Left kidney (tissue), 2 donors: ENCODE measurements around the gene GNAQ. TPM values are rescaled to one million over a fixed set of nuclear protein-coding genes. Genes with fewer than 3 reads are reported as not detected.

Experiments
- DNase-seq: peaks from one replicate; pipeline ENCODE4 v3.0.0-alpha.2; 2013
- polyA plus RNA-seq: library from polyadenylated mRNA; unstranded; fragments of 120-200 nt; gene quantifications from one replicate; pipeline ENCODE4 v1.2.1, GENCODE V29; 2013; ENCODE audit not compliant: insufficient read length

GNAQ gene
- polyA plus RNA-seq, 1 donor, result 66.5 TPM

DNA sequence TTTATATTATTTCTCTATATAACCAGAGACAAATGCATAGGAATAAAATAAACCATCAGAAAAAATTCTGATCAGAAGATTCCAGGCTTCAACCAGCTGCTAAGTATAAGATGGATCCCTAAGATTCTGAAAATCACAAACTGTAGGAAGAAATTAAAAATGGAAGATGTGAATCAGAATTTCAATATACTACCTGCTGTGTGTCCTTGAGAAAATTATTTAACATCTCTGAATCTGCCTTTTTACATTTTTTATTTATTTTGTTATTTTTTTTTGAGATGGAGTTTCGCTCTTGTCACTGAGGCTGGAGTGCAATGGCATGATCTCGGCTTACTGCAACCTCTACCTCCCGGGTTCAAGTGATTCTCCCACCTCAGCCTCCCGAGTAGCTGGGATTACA is 187.2 kb downstream of the GNAQ start:
- no peak for DNase-seq

DNA sequence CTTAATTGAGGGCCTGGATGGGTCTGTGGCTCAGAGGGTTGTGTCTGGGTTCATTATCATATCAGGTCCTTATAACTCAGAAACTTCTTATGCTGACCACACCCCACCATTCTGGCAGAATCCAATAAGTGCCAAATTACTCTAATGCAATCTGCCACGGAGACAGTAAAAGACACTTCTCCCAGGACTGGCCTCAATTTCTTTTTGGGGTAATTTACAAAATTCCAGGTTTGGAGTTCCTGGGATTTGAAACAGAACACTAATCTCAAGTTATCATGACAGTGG is 187.8 kb downstream of the GNAQ start:
- no peak for DNase-seq

- DNase-seq, result no peak
Observed at GRCh38 chr9:77843076-77843870, 188.3 kb downstream of the GNAQ start.

GRCh38 chr9:77841739-77842386 is 189.7 kb downstream of the GNAQ start:
- DNase-seq, result no peak

- no peak for DNase-seq
Observed at GRCh38 chr9:77839459-77840140, 192.0 kb downstream of the GNAQ start.

DNA sequence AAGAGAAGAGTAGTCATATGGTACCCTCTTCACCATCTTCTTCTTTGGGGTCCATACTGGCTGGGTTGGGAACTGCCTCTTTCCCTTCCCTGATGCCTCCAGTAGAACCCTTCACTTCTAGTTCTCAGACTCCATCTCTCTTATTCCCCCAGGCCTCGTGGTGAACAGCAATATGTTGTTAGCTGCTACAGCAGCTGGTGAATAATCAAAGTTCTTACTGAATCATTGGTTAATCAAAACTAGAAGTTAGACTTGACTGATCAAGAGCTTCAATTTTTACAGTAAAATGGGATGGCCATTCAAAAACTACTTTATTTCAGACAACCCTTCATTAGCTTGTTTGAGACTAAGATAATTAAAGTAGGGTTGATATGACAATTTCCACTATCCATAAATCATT is 192.6 kb downstream of the GNAQ start:
- DNase-seq, result no peak

DNA sequence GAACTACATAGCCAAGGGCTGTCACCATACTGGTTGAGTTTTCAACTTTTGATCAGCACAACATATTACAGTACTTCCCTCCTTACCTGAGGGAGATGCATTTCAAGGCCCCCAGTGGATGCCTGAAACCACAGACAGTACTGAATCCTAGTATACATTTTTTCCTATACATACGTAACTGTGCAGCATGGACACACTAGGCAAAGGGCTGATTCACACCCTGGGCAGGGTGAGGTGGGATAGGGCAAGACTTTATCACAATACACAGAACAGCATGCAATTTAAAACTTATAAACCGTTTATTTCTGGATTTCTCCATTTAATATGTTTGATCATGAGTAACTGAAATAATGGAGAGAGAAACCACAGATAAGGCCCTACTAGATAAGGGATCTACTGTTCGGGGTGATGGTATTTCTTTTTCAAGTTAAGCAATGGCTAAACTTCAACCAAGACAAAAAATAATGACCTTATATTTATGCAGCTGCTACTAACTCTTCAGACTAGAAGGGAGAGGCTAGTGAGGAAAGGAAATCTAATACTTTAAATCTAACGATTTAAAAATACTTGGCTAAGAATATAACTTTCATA is 196.6 kb downstream of the GNAQ start:
- DNase-seq, result no peak

GRCh38 chr9:77833561-77834429 is 197.8 kb downstream of the GNAQ start:
- no peak for DNase-seq

DNA sequence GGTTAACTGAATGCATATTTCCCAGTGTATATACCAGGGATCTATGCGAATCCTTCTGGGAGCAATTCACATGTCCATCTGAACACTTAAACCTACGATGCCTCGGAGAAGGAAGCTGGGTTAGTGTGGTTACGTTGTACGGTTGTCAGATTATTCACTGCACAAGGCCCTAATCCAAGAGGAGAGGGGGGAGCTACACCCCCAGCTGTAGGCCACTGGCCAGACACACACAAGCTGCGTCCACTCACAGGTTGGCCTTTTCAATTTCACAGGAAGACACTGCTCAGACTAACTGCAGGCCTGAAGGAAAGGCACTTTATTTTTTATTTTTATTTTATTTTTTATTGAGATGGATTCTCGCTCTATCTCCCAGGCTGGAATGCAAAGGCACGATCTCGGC is 199.0 kb downstream of the GNAQ start:
- no peak for DNase-seq

DNA sequence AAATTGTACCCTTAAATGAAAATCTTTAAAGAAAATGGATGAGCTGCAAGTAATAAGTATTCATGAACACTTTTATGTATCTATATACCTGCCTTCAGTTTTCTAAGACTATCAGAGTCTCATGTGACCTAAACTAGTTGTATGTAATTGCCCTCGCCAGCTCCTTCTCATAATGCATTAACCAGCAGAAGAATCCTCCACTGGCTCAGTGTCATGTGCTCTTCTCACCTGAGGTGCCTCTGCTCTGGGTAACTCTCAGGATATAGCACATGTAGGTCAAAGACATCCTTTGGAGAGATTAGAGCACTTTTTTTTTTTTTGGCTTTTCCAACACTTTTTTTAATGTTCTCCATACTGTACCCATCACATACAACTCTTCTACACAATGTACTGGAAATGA is 199.8 kb downstream of the GNAQ start:
- no peak for DNase-seq

GRCh38 chr9:77830618-77831285 is 200.9 kb downstream of the GNAQ start:
- no peak for DNase-seq

DNA sequence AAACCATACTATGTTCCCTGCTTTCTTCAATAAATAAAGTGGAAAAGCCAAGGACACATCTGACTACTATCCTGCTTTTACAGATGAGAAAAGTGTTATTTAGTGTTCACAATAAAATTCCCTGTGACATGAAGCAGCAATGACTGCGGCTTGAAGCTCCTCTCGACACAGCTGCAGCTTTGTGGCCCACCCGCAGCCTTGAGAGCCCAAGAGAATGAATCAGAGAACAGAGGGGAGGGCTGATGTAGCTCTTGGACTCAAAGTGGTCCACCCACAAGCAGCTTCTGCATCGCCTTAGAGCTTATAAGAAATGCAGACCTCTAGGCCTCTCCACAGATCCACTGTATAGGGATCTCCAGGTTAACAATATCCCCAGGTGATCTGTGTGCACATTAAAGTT is 202.2 kb downstream of the GNAQ start:
- DNase-seq, result no peak

GRCh38 chr9:77827104-77827784 is 204.4 kb downstream of the GNAQ start:
- no peak for DNase-seq

GRCh38 chr9:77826621-77827020 is 205.0 kb downstream of the GNAQ start:
- DNase-seq, result no peak

- no peak for DNase-seq
Observed at GRCh38 chr9:77826116-77826515, 205.5 kb downstream of the GNAQ start.

- no peak for DNase-seq
Observed at GRCh38 chr9:77825361-77825760, 206.2 kb downstream of the GNAQ start.

- DNase-seq, result no peak
Observed at GRCh38 chr9:77820293-77820954, 211.2 kb downstream of the GNAQ start.

DNA sequence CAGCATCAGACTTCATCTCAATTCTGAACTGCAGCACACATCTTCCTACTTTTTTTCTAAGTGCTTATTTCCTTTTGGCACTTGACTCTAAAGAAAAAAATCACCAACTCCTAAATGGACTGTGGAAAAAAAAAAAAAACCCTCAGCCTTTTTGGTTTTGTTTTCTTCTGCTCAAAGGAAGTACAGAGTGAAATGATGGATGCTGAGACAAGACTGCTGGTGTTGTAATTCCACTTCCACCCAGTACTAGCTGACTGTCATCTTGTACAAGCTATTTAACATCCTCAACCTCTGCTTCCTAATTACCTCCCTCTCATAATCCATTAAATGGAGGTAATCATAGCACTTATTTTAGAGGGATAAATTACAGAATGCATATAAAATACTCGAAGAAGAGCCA is 212.0 kb downstream of the GNAQ start:
- no peak for DNase-seq

- DNase-seq, result no peak
Observed at GRCh38 chr9:77817590-77818311, 213.9 kb downstream of the GNAQ start.
